HepG2 (cell line): ENCODE data around the gene FOXR1. TPM values are rescaled to one million over a fixed set of nuclear protein-coding genes. Genes with fewer than 3 reads are reported as not detected.

Source experiments
- FOXO4 ChIP-seq: sonication (generic); formaldehyde crosslinking; conservative IDR thresholded peaks from 2 replicates; pipeline ENCODE4 v1.8.1; 2023; ENCODE audit warnings: missing genetic modification reagents
- IKZF5 ChIP-seq: IDR thresholded peaks from 2 replicates; pipeline ENCODE4 v1.6.1; 2018; ENCODE audit warnings: missing genetic modification reagents, mild to moderate bottlenecking, missing compliant biosample characterization
- LRRFIP1 ChIP-seq: sonication (generic); formaldehyde crosslinking; conservative IDR thresholded peaks from 2 replicates; pipeline ENCODE4 v1.4.0; 2020; ENCODE audit warnings: missing genetic modification reagents
- MAF1 ChIP-seq: sonication (generic); formaldehyde crosslinking; IDR thresholded peaks from 2 replicates; pipeline ENCODE4 v1.5.0; 2020; ENCODE audit warnings: missing genetic modification reagents, borderline replicate concordance
- NFATC3 ChIP-seq: sonication (generic); formaldehyde crosslinking; IDR thresholded peaks from 2 replicates; pipeline ENCODE4 v1.5.1; 2020; ENCODE audit warnings: mild to moderate bottlenecking, missing genetic modification reagents
- PATZ1 ChIP-seq: sonication (generic); formaldehyde crosslinking; IDR thresholded peaks from 2 replicates; pipeline ENCODE4 v1.4.0; 2020; ENCODE audit warnings: missing genetic modification reagents
- PPARG ChIP-seq: conservative IDR thresholded peaks from 2 replicates; pipeline ENCODE4 v1.6.1; 2016; ENCODE audit warnings: missing biosample characterization, missing genetic modification reagents
- PTBP1 ChIP-seq: fragments of 200-400 bp; formaldehyde crosslinking; IDR thresholded peaks from 2 replicates; pipeline ENCODE4 v1.6.1; 2018; ENCODE audit warnings: low read length, low read depth; ENCODE audit not compliant: poor library complexity, severe bottlenecking
- RBFOX2 ChIP-seq: fragments of 200-400 bp; formaldehyde crosslinking; IDR thresholded peaks from 2 replicates; pipeline ENCODE4 v1.6.1; 2017; ENCODE audit warnings: low read depth, mild to moderate bottlenecking, low read length
- RNF2 ChIP-seq: fragments of 450-650 bp; conservative IDR thresholded peaks from 2 replicates; pipeline ENCODE4 v1.6.1; 2016; ENCODE audit warnings: low read depth
- RORA ChIP-seq: sonication (generic); formaldehyde crosslinking; IDR thresholded peaks from 2 replicates; pipeline ENCODE4 v1.5.0; 2020; ENCODE audit warnings: mild to moderate bottlenecking, missing genetic modification reagents, moderate library complexity
- SATB2 ChIP-seq: sonication (generic); formaldehyde crosslinking; IDR thresholded peaks from 2 replicates; pipeline ENCODE4 v1.5.0; 2020; ENCODE audit warnings: missing genetic modification reagents
- SKI ChIP-seq: fragments of 450-650 bp; IDR thresholded peaks from one replicate; pipeline ENCODE4 v1.6.1; 2018; ENCODE audit warnings: mild to moderate bottlenecking; ENCODE audit not compliant: partially characterized antibody
- SPEN ChIP-seq: sonication (generic); formaldehyde crosslinking; IDR thresholded peaks from 2 replicates; pipeline ENCODE4 v1.5.1; 2020; ENCODE audit warnings: low read depth, mild to moderate bottlenecking, missing genetic modification reagents
- THYN1 ChIP-seq: sonication (generic); formaldehyde crosslinking; IDR thresholded peaks from 2 replicates; pipeline ENCODE4 v1.8.1; 2023; ENCODE audit warnings: low read depth, mild to moderate bottlenecking, moderate library complexity, missing genetic modification reagents, borderline replicate concordance
- ZNF281 ChIP-seq: sonication (generic); formaldehyde crosslinking; IDR thresholded peaks from 2 replicates; pipeline ENCODE4 v1.4.0; 2020; ENCODE audit warnings: missing genetic modification reagents, borderline replicate concordance
- ZNF510 ChIP-seq: sonication (generic); formaldehyde crosslinking; IDR thresholded peaks from 2 replicates; pipeline ENCODE4 v1.4.0; 2020; ENCODE audit warnings: low read depth, mild to moderate bottlenecking, missing genetic modification reagents
- ZNF75D ChIP-seq: sonication (generic); formaldehyde crosslinking; IDR thresholded peaks from 2 replicates; pipeline ENCODE4 v1.8.1; 2023; ENCODE audit warnings: missing genetic modification reagents, mild to moderate bottlenecking, borderline replicate concordance
- ZNF772 ChIP-seq: sonication (generic); formaldehyde crosslinking; IDR thresholded peaks from 2 replicates; pipeline ENCODE4 v1.5.0; 2020; ENCODE audit warnings: mild to moderate bottlenecking, missing genetic modification reagents
- ZNF878 ChIP-seq: sonication (generic); formaldehyde crosslinking; IDR thresholded peaks from 2 replicates; pipeline ENCODE4 v1.8.1; 2023; ENCODE audit warnings: mild to moderate bottlenecking, missing genetic modification reagents, moderate library complexity
- polyA plus RNA-seq, 8 experiments: library from polyadenylated mRNA; depleted of rRNA in 3 of 8; stranded (reverse) in 7 of 8; unstranded in 1 of 8; fragments of >200 nt; fragmentation: Illumina TruSeq in 4 of 8; extraction: Trizol in 4 of 8; gene quantifications; 2 replicates each; pipeline versions ENCODE4 v1.2.1 to v1.2.3, GENCODE V29; 2011 to 2016; ENCODE audit warnings: low read depth in 4 of 8, missing spikeins in 1 of 8, mixed read lengths in 1 of 8; ENCODE audit not compliant: insufficient read depth in 1 of 8
- total RNA-seq, 5 experiments: library from RNA; depleted of rRNA; stranded (reverse); fragments of >200 nt; fragmentation: Illumina TruSeq; extraction: Trizol; gene quantifications; 2 replicates each; pipeline ENCODE4 v1.2.3, GENCODE V29; 2016; ENCODE audit warnings: low read depth in 1 of 5

Gene FOXR1
- total and polyA plus RNA-seq, 2 of the 13 experiments (the other 11 are each of a cell fraction or from before 2014, with no cell fraction given), result not detected

GRCh38 chr11:119029340-119030028, 57.9 kb downstream of the FOXR1 start (continued):
- TF ChIP-seq PATZ1 (CRISPR knock-in tag) (peak; percentile 76), PPARG (peak; percentile 66; the same call in 1 of the 2 replicates), PTBP1 (no peak), SATB2 (CRISPR knock-in tag) (no peak), NFATC3 (CRISPR knock-in tag) (no peak), ZNF510 (no peak), SPEN (CRISPR knock-in tag) (no peak), THYN1 (CRISPR knock-in tag) (no peak), RORA (CRISPR knock-in tag) (no peak), SKI (no peak), ZNF878 (CRISPR knock-in tag) (no peak), ZNF75D (CRISPR knock-in tag) (no peak), FOXO4 (no peak), RBFOX2 (no peak), MAF1 (CRISPR knock-in tag) (no peak), IKZF5 (no peak), RNF2 (no peak), LRRFIP1 (CRISPR knock-in tag) (no peak), ZNF772 (CRISPR knock-in tag) (no peak), ZNF281 (peak; percentile 38; the same call in 1 of the 2 replicates)
